ENCODE results near the gene SLC25A21.
"Not testable (repeated sequence)": the region's sequence is repeated elsewhere in the genome, so short reads cannot be mapped to it uniquely, and the experiment has no call there.

The SLC25A21 gene

DNA sequence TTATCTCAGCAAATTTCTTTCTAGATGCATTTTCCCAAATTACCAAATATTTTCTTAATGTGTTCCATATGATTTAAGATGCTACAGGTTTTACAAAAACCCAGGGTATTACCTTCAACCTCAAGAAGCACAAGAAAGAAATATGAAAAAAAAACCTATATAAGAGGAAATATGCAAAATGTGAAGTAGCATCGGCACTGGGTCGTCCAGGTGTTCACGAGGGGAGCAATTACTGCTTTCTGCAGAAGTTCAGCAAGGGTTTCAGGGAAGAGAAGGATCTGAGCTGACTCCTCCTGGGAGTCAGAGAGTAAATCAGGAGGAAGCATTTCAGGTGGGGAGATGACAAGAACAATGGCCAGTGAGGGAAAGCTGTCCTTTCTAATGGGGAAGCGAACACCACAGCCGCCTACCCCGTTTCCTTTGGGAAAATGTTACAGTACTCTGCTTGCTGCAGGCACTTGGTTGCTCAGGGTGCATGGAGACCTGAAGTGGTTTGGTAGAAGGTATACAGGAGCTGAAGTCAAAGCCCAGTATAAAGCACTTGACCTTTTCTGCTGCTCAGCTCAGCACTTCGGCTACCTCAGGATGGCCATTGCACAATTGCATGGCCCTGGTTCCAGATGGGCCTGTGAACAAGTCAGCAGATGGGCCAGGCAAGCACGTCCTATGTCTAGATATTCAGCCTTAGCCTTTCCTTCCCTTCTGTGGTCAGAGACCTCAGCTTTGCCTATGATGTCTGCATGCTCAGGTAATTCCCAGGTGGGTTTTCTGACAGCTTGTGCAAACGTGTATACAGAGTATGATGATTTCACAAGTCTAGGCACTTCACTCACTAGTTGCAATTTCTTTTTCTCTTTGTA is 355.1 kb downstream of the SLC25A21 start:
- no peak for DNase-seq

DNA sequence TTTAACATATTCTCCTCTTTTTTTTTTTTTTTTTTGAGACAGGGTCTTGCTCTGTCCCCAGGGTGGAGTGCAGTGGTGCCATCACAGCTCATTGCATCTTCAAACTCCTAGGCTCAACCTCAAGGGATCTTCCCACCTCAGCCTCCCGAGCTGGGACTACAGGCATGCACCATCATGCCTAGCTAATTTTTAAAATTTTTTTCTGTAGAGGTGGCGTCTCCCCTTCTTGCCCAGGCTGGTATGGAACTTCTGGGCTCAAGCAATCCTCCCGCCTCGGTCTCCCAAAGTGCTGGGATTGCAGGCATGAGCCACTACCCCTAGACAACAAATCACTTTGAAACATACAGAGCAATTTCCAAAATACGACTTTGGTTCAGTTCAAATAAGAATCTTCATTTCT is 355.9 kb downstream of the SLC25A21 start:
- DNase-seq, result no peak

- DNase-seq, result not testable (repeated sequence)
Measured at GRCh38 chr14:36814783-36815182, 357.6 kb downstream of the SLC25A21 start.

GRCh38 chr14:36810209-36810608 is 362.2 kb downstream of the SLC25A21 start:
- DNase-seq, result no peak

DNA sequence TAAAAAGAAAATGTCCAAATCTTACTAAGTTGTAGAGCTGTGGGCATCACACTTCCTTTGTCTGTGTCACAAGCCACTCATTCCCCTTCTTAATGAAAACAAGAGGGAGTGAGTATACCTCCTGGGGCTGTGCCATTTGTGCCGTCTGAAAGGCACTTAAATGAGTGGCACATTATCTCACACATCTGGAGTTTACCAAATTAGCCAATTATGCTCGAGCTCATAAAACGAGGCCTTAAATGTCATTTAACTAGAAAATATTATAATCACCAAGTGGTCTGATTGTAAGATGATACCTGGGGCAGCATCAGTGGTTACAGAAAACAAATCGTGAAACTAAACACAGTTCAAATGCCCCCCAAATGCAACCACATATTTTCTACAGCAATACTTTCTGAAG is 364.7 kb downstream of the SLC25A21 start:
- DNase-seq, result no peak

DNA sequence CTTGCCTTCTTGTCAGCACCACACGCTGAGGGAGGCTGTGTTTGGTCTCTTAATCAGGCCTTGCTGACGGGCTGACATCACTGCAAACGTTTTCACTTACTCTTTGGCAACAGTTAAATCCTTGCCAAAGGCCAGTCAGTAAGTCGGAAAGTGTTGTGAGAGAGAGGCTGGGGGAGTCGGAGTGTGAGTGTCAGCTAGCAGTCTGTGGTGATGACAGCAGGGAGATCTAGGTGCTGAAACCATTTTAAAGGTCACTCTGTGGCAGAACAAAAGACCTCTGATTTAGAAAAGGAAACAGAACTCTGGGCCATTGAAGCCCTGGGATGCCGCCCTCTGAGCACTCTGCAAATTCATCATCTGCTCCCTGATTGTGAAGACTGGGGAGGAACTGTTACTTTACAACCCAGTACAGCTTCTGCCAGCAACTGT is 367.3 kb downstream of the SLC25A21 start:
- DNase-seq, result no peak

DNA sequence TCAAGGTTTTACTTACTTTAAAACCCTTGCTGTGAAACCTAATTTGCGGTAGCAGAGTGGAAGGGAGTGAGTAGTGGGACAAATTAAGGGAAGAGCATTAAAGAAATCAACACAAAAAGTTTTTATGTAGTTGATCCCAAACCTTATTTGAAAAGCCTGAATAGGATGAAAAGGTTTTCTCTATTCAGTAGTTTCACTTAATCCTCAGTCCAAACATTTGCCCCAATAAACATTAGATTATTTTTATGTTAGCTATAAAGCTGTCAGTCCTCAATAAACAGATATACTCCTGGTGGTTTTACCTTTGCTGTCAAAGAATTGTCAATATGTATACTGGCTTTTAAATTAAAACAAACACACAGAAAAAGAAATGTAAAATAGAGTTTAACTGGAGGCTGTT is 374.8 kb downstream of the SLC25A21 start:
- DNase-seq, result no peak

DNA sequence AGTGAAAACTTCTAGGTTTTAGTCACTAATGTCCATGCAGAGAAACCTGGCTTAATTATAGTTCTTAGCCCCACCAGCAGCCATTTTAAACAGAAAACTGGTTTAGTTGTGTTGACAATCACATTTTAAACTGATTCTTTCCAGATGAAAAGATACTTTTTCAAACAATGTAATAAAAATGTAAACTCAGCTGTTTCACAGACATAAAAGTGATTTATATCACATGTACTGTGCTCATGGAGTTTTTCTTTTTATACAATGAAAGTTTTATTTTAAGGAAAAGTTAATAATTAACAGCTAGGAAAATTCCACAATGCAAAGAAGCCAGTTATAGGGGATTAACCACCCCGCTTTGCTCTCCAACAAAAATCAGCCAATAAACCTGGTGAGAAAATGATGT is 381.0 kb downstream of the SLC25A21 start:
- no peak for DNase-seq

DNA sequence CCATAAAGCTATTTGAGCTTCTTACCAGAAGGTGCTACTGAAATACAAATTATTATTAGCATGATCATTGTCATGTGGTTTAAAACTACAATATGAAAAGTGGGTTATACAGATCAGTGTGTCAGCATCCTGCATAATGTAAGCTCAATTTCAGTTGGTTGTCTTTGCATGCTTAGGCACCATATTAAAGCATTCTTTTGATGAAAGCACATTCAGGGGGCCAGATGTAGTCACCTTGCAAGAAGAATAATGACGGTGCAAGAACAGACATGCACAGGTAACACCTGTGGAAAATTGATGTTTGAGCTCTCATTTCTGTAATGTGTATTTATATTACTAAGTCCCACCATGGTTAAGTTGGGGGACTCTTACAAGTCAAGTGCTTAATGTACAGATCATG is 386.9 kb downstream of the SLC25A21 start:
- DNase-seq, result no peak

DNA sequence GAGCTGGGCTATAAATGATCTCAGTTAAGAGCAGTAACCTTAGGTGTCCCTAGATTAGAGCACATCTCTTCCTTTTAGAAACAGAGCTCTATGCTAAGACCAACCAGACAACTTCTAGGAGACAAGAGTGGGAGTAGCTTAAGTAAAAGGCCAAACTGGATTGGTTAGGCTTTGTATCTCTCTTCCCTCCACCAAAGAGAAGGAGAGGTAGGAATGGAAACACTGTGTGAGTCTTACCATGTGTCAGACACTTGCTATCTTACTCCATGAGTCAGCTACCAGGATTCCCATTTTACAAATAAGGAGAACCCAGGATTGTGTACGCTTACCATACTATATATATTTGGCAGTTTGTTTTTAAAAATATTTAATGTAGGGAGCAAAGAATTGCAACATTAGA is 387.9 kb downstream of the SLC25A21 start:
- no peak for DNase-seq

DNA sequence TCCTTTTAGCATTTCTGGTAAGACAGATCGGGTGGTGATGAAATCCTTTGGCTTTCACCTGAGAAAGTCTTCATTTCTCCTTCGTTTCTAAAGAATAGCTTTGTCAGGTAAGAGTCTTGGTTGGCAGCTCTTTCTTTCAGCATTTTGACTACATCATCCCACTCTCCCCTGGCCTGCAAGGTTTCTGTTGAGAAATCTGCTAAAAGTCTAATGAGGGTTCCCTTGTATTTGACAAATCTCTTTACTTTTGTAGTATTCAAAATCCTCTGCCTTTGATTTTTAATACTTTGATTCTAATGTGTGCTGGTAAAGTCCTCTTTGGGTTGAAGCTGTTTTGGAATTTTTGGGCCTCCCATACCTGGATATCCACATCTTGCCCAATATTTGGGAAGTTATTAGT is 390.5 kb downstream of the SLC25A21 start:
- no peak for DNase-seq

- DNase-seq, result no peak
Measured at GRCh38 chr14:36773558-36773957, 398.8 kb downstream of the SLC25A21 start.

DNA sequence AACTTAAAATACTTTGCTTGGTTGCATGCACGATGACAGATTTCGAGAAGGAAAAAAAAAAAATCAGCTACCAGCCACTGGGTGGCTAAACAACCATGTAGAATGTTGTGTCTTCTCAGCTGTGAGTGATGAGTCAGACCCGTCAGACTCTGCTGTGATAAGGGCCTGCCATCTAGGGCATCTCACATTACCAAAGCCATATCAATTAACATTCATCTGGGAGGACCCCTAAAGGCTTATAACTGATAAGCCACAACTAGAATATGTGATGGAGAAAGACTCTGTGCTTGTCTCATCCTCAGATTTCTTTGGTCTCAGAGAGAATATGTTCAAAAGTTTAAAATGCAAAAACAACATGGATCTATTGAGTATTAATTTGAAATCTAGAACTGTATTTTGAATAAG is 399.3 kb downstream of the SLC25A21 start:
- no peak for DNase-seq

DNA sequence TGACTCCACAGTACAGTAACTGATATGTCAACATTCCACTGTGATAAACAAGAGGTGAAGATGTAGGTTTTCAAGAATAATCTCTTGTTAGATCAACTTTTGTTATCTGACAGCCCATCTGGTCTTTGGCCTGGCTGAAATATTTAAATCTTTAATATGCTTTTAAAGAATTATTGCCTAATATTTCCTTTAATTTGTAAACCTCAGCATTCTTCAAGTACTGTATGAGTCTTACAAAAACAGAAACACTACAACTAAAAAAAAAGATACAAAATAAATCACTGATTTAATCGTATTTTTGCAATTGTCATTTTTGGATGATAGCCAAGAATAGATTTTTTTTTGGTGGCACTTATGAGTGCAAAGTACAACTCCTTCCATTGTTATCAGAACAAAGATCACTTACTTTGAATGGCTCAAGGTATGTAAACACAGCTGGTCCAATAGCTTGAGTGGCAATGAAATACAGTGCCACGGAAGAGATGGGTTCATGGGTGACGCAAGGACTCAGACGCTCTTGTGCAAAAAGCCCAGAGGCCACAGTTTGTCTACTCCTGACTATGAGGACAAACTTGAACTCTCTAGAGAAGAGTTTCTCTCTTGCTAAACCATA is 401.3 kb downstream of the SLC25A21 start:
- no peak for DNase-seq

DNA sequence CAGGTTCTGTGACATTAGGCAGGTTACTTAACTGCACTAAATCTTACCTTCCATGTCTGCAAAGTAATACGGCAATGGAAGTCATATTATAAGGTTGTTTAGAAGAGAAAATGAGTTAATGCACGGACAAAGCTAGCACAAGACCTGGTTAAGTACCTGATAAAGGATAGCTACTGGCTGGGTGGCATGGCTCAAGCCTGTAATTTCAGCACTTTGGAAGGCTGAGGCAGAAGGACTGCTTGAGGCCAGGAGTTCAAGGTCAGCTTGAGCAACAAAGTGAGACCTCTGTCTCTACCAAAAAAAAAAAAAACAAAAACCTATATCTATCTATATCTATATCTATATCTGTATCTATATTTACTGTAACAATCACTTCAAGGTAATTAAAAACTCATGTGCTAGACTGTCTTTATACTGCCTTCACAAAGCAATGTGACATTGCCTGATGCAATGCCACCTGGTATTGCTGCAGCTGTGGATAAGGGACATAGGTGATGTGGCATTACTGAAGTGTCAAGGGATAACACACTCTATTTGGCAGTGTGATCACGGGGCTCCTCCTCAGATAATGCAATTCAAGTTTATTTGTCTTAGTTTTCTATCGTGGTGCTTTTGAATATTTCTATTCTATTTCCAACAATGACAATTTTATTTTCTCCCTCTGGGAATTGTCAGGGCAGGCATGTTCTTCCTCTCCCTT is 403.6 kb downstream of the SLC25A21 start:
- no peak for DNase-seq

GRCh38 chr14:36767603-36768281 is 404.7 kb downstream of the SLC25A21 start:
- DNase-seq, result no peak

DNA sequence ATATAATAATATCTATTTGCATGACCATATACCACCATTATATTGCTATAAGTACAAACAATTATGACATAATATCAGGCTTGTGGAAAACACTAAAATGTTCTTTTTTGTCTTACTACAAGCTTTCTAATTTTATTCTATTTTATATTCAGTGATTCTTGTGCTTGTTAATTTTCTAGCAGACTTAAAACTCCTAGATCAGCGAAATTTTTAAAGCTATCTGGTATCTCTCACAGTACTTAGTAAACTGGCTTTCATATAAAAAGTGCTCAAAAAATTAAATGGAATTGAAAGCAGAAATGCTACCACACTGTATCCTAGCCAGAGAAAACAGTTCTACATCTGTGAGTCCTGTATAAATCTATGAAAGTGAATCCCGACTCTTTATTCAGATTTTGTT is 405.4 kb downstream of the SLC25A21 start:
- DNase-seq, result no peak

DNA sequence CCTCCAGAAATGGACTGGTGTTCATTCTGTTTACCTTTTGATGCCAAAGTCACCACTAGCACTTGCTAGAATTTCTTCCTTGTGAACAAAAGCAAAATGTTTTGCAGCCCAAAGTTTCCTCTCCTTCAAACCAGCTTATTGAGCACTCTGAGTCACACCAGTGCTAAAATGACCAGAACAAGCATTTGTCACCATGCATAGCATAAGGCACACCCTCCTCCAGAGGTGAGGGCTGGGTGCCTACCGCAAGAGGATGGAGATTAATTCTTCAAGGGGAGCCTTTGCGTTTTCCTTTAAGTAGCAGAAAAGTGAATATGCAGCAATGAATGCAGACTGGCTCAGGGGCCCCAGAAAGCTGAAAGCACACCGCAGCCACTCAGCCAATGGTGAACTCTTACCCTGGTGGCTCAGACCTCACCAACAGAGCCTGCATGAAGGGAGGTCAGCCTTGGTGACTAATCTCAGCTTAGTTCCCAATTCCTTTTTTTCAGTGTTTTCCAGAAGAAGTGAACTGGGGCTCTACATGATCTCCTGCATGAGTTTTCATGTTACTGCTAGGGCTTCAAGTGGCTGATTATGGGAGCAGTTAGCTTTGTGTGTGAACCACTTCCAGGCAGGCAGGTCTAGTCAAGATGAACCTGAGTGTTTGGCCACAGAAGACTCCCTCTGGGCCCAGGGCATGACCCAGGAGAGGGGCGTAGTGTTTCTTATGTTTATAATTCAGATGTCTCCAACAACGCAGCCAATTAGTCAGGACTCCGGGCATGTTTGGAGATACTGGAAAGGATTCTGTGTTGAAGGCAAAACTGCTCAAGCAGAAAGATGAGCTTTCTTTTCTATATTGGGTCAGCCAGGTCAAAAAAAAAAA is 414.4 kb downstream of the SLC25A21 start:
- DNase-seq, result no peak

DNA sequence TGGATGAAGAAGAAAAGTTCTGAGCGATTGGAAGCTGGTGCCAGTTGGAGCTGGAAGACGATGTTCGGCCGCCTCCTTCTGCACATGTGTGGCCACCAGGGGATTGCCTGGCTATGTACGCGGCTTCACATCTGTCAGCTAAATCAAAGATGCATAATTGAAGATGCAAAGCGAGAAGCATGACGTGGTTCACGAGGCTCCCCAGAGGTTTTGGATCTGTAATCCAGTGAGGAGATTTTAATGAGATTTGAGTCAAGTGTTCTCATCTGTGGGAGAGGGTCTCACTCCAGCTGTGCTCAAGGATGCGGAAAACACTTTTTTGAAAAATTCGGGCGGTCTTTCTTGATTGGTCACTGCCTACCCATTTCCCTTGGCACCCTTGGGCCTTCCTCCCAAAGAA is 416.2 kb downstream of the SLC25A21 start:
- DNase-seq, result no peak

GRCh38 chr14:36755756-36756155 is 416.6 kb downstream of the SLC25A21 start:
- DNase-seq, result no peak

- DNase-seq, result no peak
Measured at GRCh38 chr14:36751920-36752319, 420.5 kb downstream of the SLC25A21 start.

GRCh38 chr14:36751106-36751505 is 421.3 kb downstream of the SLC25A21 start:
- no peak for DNase-seq
